HEK293 (cell line): ENCODE measurements around the gene SCRN1.

Source experiments
- CTCF ChIA-PET: fragments of 350-600 bp; formaldehyde crosslinking; extraction: SDS; loops from one replicate; lab custom pipeline; 2021; ENCODE audit warnings: antibody characterized with exemption; lab: Yijun Ruan, JAX
- POLR2A ChIA-PET: fragments of 300-600 bp; formaldehyde crosslinking; extraction: SDS; loops from one replicate; lab custom pipeline; 2020; ENCODE audit warnings: antibody characterized with exemption, inconsistent platforms; lab: Yijun Ruan, JAX
- H3K27ac ChIP-seq: fragments of 200-500 bp; sonication (Bioruptor generic); 2 replicates; pipeline ENCODE4 v1.5.1; 2014; ENCODE audit warnings: low read depth, low read length, control low read depth, inconsistent platforms; ENCODE audit errors: extremely low read depth
- H3K36me3 ChIP-seq, 2 experiments: fragments of 200-500 bp in 1 of 2; sonication (Bioruptor generic) in 1 of 2; 1 replicate in 1 of 2; 2 replicates in 1 of 2; pipeline ENCODE4 v1.5.1; 2014 to 2017; ENCODE audit warnings: inconsistent platforms in 2 of 2, low read length in 2 of 2; ENCODE audit not compliant: control insufficient read depth in 2 of 2, insufficient read depth in 1 of 2
- H3K4me1 ChIP-seq: fragments of 200-500 bp; sonication (Bioruptor generic); 2 replicates; pipeline ENCODE4 v1.5.1; 2014; ENCODE audit warnings: mild to moderate bottlenecking, low read length, inconsistent platforms; ENCODE audit not compliant: control insufficient read depth, insufficient read depth
- H3K4me3 ChIP-seq: 2 replicates; pipeline ENCODE4 v1.5.1; 2011; ENCODE audit warnings: low read depth, mild to moderate bottlenecking, control low read depth, low read length, moderate library complexity
- H3K9me3 ChIP-seq: fragments of 200-500 bp; sonication (Bioruptor generic); 2 replicates; pipeline ENCODE4 v1.5.1; 2014; ENCODE audit warnings: low read depth, low read length, inconsistent platforms; ENCODE audit not compliant: control insufficient read depth, insufficient read depth
- GFI1B ChIP-seq: fragments of 450-650 bp; formaldehyde crosslinking; IDR thresholded peaks from 2 replicates; pipeline ENCODE4 v1.5.1; 2016; ENCODE audit warnings: missing biosample characterization, missing genetic modification characterization
- RBAK ChIP-seq: fragments of 450-650 bp; formaldehyde crosslinking; IDR thresholded peaks from 2 replicates; pipeline ENCODE4 v1.5.1; 2016; ENCODE audit warnings: missing biosample characterization, missing genetic modification characterization
- SALL2 ChIP-seq: fragments of 450-650 bp; formaldehyde crosslinking; IDR thresholded peaks from 2 replicates; pipeline ENCODE4 v1.5.0; 2017; ENCODE audit warnings: missing biosample characterization, mild to moderate bottlenecking, missing genetic modification characterization, borderline replicate concordance
- ZNF239 ChIP-seq: fragments of 450-650 bp; formaldehyde crosslinking; IDR thresholded peaks from 2 replicates; pipeline ENCODE4 v1.5.1; 2016; ENCODE audit warnings: missing biosample characterization, missing genetic modification characterization
- ZNF24 ChIP-seq: fragments of 450-650 bp; formaldehyde crosslinking; IDR thresholded peaks from 2 replicates; pipeline ENCODE4 v1.5.1; 2016; ENCODE audit warnings: missing biosample characterization, missing genetic modification characterization
- ZNF302 ChIP-seq: fragments of 450-650 bp; formaldehyde crosslinking; IDR thresholded peaks from 2 replicates; pipeline ENCODE4 v1.5.1; 2016; ENCODE audit warnings: missing biosample characterization, missing genetic modification characterization, low read depth
- ZNF48 ChIP-seq: fragments of 450-650 bp; formaldehyde crosslinking; IDR thresholded peaks from 2 replicates; pipeline ENCODE4 v1.5.1; 2016; ENCODE audit warnings: missing biosample characterization, missing genetic modification characterization
- ZNF514 ChIP-seq: fragments of 450-650 bp; formaldehyde crosslinking; IDR thresholded peaks from 2 replicates; pipeline ENCODE4 v1.5.1; 2016; ENCODE audit warnings: missing biosample characterization, missing genetic modification characterization
- ZNF600 ChIP-seq: fragments of 450-650 bp; formaldehyde crosslinking; IDR thresholded peaks from 2 replicates; pipeline ENCODE4 v1.5.1; 2016; ENCODE audit warnings: missing biosample characterization, missing genetic modification characterization
- ZNF707 ChIP-seq: fragments of 450-650 bp; formaldehyde crosslinking; IDR thresholded peaks from 2 replicates; pipeline ENCODE4 v1.5.1; 2016; ENCODE audit warnings: missing biosample characterization, missing genetic modification characterization
- TF ChIP-seq, protein P1 (sequence below): fragments of 450-650 bp; formaldehyde crosslinking; IDR thresholded peaks from 2 replicates; pipeline ENCODE4 v1.5.1; 2016; ENCODE audit warnings: missing biosample characterization, missing genetic modification characterization
- TF ChIP-seq, protein P2 (sequence below): fragments of 450-650 bp; formaldehyde crosslinking; conservative IDR thresholded peaks from 2 replicates; pipeline ENCODE4 v1.5.1; 2016; ENCODE audit warnings: low read depth, missing biosample characterization, missing genetic modification characterization

Gene SCRN1

DNA sequence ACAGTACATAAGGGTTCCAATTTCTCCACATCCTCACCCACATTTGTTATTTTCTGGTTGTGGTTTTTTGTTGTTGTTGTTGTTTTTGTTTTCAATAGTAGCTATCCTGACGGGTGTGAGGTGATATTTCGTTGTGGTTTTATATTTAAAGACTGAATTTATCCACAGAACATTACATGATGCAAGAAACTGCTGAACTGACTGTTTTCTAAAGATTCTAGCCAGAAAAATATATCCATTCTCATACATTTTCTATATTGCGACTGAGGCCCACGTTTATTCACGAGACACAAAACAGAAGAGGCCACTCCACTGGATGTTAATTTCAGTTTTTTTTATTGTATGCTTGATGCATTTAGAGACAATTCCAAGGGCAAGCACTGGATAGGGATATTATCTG lies 69.8 kb downstream of the SCRN1 start (continued):
- TF ChIP-seq, protein P1, sequence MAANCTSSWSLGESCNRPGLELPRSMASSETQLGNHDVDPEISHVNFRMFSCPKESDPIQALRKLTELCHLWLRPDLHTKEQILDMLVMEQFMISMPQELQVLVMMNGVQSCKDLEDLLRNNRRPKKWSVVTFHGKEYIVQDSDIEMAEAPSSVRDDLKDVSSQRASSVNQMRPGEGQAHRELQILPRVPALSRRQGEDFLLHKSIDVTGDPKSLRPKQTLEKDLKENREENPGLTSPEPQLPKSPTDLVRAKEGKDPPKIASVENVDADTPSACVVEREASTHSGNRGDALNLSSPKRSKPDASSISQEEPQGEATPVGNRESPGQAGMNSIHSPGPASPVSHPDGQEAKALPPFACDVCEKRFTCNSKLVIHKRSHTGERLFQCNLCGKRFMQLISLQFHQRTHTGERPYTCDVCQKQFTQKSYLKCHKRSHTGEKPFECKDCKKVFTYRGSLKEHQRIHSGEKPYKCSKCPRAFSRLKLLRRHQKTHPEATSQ (tag by site-specific recombination): no peak
- TF ChIP-seq ZNF514 (tag by site-specific recombination) (no peak), ZNF48 (tag by site-specific recombination) (no peak)
- TF ChIP-seq, protein P2, sequence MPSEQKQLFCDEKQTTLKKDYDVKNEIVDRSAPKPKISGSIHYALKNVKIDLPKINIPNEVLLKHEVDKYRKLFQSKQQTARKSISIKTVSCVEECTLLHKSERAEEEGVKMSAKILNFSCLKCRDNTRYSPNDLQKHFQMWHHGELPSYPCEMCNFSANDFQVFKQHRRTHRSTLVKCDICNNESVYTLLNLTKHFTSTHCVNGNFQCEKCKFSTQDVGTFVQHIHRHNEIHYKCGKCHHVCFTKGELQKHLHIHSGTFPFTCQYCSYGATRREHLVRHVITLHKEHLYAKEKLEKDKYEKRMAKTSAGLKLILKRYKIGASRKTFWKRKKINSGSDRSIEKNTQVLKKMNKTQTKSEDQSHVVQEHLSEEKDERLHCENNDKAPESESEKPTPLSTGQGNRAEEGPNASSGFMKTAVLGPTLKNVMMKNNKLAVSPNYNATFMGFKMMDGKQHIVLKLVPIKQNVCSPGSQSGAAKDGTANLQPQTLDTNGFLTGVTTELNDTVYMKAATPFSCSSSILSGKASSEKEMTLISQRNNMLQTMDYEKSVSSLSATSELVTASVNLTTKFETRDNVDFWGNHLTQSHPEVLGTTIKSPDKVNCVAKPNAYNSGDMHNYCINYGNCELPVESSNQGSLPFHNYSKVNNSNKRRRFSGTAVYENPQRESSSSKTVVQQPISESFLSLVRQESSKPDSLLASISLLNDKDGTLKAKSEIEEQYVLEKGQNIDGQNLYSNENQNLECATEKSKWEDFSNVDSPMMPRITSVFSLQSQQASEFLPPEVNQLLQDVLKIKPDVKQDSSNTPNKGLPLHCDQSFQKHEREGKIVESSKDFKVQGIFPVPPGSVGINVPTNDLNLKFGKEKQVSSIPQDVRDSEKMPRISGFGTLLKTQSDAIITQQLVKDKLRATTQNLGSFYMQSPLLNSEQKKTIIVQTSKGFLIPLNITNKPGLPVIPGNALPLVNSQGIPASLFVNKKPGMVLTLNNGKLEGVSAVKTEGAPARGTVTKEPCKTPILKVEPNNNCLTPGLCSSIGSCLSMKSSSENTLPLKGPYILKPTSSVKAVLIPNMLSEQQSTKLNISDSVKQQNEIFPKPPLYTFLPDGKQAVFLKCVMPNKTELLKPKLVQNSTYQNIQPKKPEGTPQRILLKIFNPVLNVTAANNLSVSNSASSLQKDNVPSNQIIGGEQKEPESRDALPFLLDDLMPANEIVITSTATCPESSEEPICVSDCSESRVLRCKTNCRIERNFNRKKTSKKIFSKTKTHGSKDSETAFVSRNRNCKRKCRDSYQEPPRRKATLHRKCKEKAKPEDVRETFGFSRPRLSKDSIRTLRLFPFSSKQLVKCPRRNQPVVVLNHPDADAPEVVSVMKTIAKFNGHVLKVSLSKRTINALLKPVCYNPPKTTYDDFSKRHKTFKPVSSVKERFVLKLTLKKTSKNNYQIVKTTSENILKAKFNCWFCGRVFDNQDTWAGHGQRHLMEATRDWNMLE (tag by site-specific recombination): no peak

DNA sequence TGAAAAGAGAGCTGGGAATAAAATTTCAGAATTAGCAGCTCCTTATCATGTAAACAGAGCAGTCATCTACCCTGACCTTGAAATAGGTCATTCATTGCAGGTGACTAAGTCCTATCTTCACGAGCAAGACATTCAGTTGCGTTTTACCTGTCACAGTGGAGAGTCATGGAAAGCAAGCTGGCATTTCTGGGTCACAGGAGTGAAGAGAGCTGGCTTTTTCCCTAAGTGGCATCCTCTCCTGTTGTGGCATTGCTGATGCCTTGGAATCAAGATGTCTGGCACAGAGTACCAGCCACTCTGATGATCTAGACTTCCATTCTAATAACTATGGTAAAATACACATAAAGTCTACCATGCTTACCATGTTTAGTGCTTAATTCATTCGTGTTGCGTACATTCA lies 70.8 kb downstream of the SCRN1 start:
- TF ChIP-seq ZNF707 (no peak), SALL2 (no peak), ZNF600 (tag by site-specific recombination) (no peak)
- Histone ChIP-seq H3K27ac (no peak overlapping the region), H3K4me1 (peaks cover 3% of the 10 kb centered on the region), H3K4me3 (no peak overlapping the region), H3K9me3 (no peaks in the 10 kb centered on the region), H3K36me3 (peaks cover 4 to 46% of the 10 kb centered on the region in 2 experiments; a peak in 1 of 3 replicates)
- ChIA-PET CTCF (no interaction called here), POLR2A (no interaction called here)

- POLR2A ChIA-PET: no interaction called here
- TF ChIP-seq GFI1B (tag by site-specific recombination) (no peak), RBAK (tag by site-specific recombination) (no peak), ZNF24 (tag by site-specific recombination) (no peak), ZNF239 (tag by site-specific recombination) (no peak)
- CTCF ChIA-PET: interaction anchor here (0.9 kb wide), 1 partner anchor 170 kb away, joined by 3 read pairs; no protein-coding TSS in a partner anchor
- Histone ChIP-seq H3K4me1 (peaks cover 3% of the 10 kb centered on the region), H3K27ac (no peak overlapping the region), H3K4me3 (no peak overlapping the region), H3K9me3 (no peaks in the 10 kb centered on the region), H3K36me3 (peaks cover 4 to 34% of the 10 kb centered on the region in 2 experiments; a peak in 1 of 3 replicates)
Observed at GRCh38 chr7:29917641-29918040, 72.0 kb downstream of the SCRN1 start.

- CTCF ChIA-PET: interaction anchor here (0.6 to 1.3 kb wide), 3 partner anchors 73 to 993 kb away, joined by 3 to 4 read pairs (median 3); no protein-coding TSS in a partner anchor
- Histone ChIP-seq H3K4me3 (no peak overlapping the region), H3K4me1 (peaks cover 3% of the 10 kb centered on the region), H3K27ac (no peak overlapping the region), H3K9me3 (no peaks in the 10 kb centered on the region), H3K36me3 (peaks cover 4 to 19% of the 10 kb centered on the region in 2 experiments; a peak in 1 of 3 replicates)
- POLR2A ChIA-PET: no interaction called here
- no peak for TF ChIP-seq ZNF302 (tag by site-specific recombination)
- TF ChIP-seq ZNF600 (tag by site-specific recombination): peak; percentile 42; the same call in 1 of the 2 replicates
Observed at GRCh38 chr7:29915481-29916215, 74.0 kb downstream of the SCRN1 start.
